ENCODE data around the gene ADGRL1. TPM values are rescaled to one million over a fixed set of nuclear protein-coding genes. Genes with fewer than 3 reads are reported as not detected.

ADGRL1 gene
- total and polyA plus RNA-seq, 2 donors (not counting 1 experiment from before 2014, with no cell fraction given): 0.64 to 1.8 TPM

DNA sequence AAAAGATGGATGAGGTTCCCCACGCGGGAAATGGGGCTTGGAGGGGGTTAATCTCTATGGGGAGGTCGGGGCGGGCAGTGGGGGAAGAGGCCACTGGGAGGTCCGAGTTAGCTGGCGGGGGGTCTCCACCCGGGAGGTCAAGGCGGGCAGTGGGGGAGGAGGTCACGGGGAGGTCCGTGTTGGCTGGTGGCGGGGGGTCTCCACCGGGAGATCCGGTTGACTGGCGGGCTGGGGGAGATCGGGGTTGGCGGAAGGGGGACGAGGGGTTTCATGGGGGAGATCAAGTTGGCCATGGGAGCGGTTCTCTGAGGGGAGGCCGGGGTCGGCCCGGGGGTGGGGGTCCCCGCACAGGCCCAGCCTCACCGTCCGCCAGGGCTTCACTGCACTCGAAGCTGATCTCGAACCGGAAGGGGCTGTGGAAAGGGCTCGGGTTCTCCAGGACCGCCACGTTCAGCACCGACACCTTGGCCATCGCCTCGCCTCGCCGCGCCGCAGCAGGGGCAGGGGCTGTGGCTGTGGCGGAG is 69.9 kb downstream of the ADGRL1 start:
- H3K4me1 Mint-ChIP-seq: peaks cover 18% of the 10 kb centered on the region
- H3K9me3 ChIP-seq (ENCODE audit: control extremely low read depth in 1 of 3, control insufficient read depth in 2 of 3, insufficient read depth in 1 of 3, low read length in 2 of 3): no peaks in the 10 kb centered on the region
- peak overlapping the region; percentile 88 for H2AFZ ChIP-seq (ENCODE audit: insufficient read depth, low read depth, low read length, poor library complexity, severe bottlenecking)
- intact Hi-C loops (cut with micrococcal nuclease): loop anchor here (1.0 to 5.0 kb wide), 13 partner anchors 19 to 985 kb away; partner anchors contain the start of genes ADGRL1, IER2, PRKACA and SAMD1
- H4K20me1 ChIP-seq (ENCODE audit: control insufficient read depth, insufficient read depth, low read length, poor library complexity, severe bottlenecking): no peaks in the 10 kb centered on the region
- ChIA-PET CTCF (interaction anchor here (0.6 to 5.3 kb wide), 38 partner anchors 10 to 554 kb away, joined by 3 to 51 read pairs (median 4); partner anchors contain the start of genes DNAJB1, IL27RA, MISP3 and PRKACA), POLR2A (interaction anchor here (0.6 to 1.5 kb wide), 13 partner anchors 10 to 344 kb away, joined by 3 to 6 read pairs (median 3); partner anchors contain the start of genes PRKACA and RFX1)
- peak overlapping the region; percentile 54 to 79 for H3K27ac ChIP-seq (ENCODE audit: low read length in 2 of 2)
- H3K9me3 Mint-ChIP-seq (ENCODE audit: insufficient read depth): no peaks in the 10 kb centered on the region
- H3K27ac Mint-ChIP-seq: peak overlapping the region; percentile 92
- peak overlapping the region; percentile 88 for H3K4me3 Mint-ChIP-seq
- peak overlapping the region; percentile 94 for H3K4me2 ChIP-seq (replicated peaks; ENCODE audit: low read depth, low read length, poor library complexity, severe bottlenecking)
- peak overlapping the region; percentile 21 to 77 (median 69) for H3K4me3 ChIP-seq (ENCODE audit: control extremely low read depth in 1 of 5, extremely low read depth in 1 of 5, insufficient read depth in 1 of 5, low read depth in 2 of 5, low read length in 4 of 5)
- peaks cover 36% of the 10 kb centered on the region for H3K79me2 ChIP-seq (ENCODE audit: control insufficient read depth, insufficient read depth, low read length)
- ATAC-seq (ENCODE audit: low read depth): no peak
- no peak for DNase-seq
- no peaks in the 10 kb centered on the region for H3K36me3 ChIP-seq (replicated peaks in 1 of 2; ENCODE audit: control extremely low read depth in 1 of 2, control insufficient read depth in 1 of 2, extremely low read depth in 1 of 2, insufficient read depth in 2 of 2, low read length in 1 of 2)
- no peaks in the 10 kb centered on the region for H3K27me3 ChIP-seq (replicated peaks in 1 of 4; ENCODE audit: control extremely low read depth in 1 of 4, control insufficient read depth in 3 of 4, insufficient read depth in 4 of 4, low read length in 3 of 4)
- H3K4me1 ChIP-seq (ENCODE audit: control insufficient read depth in 2 of 2, insufficient read depth in 2 of 2, low read length in 2 of 2): peaks cover 9 to 23% of the 10 kb centered on the region in 2 donors
- H3K27me3 Mint-ChIP-seq: no peaks in the 10 kb centered on the region
- 1% methylated on average over 38 of the region's 38 CpGs for WGBS (ENCODE audit: insufficient coverage)
- TF ChIP-seq EZH2 (IDR thresholded peaks at IDR 0.05; ENCODE audit: borderline replicate concordance, insufficient read depth, low read depth, low read length, poor library complexity, severe bottlenecking): no peak
- TF ChIP-seq, protein P1, sequence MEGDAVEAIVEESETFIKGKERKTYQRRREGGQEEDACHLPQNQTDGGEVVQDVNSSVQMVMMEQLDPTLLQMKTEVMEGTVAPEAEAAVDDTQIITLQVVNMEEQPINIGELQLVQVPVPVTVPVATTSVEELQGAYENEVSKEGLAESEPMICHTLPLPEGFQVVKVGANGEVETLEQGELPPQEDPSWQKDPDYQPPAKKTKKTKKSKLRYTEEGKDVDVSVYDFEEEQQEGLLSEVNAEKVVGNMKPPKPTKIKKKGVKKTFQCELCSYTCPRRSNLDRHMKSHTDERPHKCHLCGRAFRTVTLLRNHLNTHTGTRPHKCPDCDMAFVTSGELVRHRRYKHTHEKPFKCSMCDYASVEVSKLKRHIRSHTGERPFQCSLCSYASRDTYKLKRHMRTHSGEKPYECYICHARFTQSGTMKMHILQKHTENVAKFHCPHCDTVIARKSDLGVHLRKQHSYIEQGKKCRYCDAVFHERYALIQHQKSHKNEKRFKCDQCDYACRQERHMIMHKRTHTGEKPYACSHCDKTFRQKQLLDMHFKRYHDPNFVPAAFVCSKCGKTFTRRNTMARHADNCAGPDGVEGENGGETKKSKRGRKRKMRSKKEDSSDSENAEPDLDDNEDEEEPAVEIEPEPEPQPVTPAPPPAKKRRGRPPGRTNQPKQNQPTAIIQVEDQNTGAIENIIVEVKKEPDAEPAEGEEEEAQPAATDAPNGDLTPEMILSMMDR (IDR thresholded peaks at IDR 0.05): no peak
- H3K9ac ChIP-seq (ENCODE audit: low read length): peak overlapping the region; percentile 91

DNA sequence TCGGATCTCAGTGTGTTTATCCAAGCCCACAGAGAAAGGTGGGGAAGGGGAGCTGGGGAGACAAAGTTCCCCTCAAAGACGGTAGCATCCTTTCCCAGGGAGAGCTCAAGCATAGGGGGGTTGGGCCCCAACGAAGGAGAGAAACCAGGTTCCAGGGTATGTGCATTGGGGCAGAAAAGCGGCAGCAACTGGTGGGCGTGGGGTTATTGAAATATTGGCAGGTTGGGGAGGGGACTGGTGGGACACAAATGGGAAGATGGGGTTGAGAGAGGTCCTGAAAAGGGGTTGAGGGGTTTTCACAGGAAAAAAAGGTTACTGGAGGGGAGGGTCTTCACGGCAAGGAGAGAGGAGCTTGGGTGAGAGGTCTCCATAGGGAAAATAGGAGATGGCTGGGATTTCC is 70.6 kb downstream of the ADGRL1 start:
- no peaks in the 10 kb centered on the region for H4K20me1 ChIP-seq (ENCODE audit: control insufficient read depth, insufficient read depth, low read length, poor library complexity, severe bottlenecking)
- peak overlapping the region in 1 of 5 experiments; percentile 73 for H3K4me3 ChIP-seq (ENCODE audit: control extremely low read depth in 1 of 5, extremely low read depth in 1 of 5, insufficient read depth in 1 of 5, low read depth in 2 of 5, low read length in 4 of 5)
- H2AFZ ChIP-seq (ENCODE audit: insufficient read depth, low read depth, low read length, poor library complexity, severe bottlenecking): peak overlapping the region; percentile 88
- DNase-seq (no peak), ATAC-seq (ENCODE audit: low read depth) (no peak)
- WGBS (ENCODE audit: insufficient coverage): 40% methylated on average over 6 of the region's 6 CpGs
- intact Hi-C loops (cut with micrococcal nuclease): loop anchor here (5.0 kb wide), 1 partner anchor 232 kb away; no protein-coding TSS in a partner anchor
- H3K9me3 ChIP-seq (ENCODE audit: control extremely low read depth in 1 of 3, control insufficient read depth in 2 of 3, insufficient read depth in 1 of 3, low read length in 2 of 3): no peaks in the 10 kb centered on the region
- POLR2A ChIA-PET: interaction anchor here (0.6 to 0.8 kb wide), 4 partner anchors 31 to 276 kb away, joined by 3 to 6 read pairs (median 4); no protein-coding TSS in a partner anchor
- TF ChIP-seq, protein P1 (IDR thresholded peaks at IDR 0.05): no peak
- no peak for TF ChIP-seq EZH2 (IDR thresholded peaks at IDR 0.05; ENCODE audit: borderline replicate concordance, insufficient read depth, low read depth, low read length, poor library complexity, severe bottlenecking)
- H3K27ac ChIP-seq (ENCODE audit: low read length in 2 of 2): no peak overlapping the region
- H3K27me3 ChIP-seq (replicated peaks in 1 of 4; ENCODE audit: control extremely low read depth in 1 of 4, control insufficient read depth in 3 of 4, insufficient read depth in 4 of 4, low read length in 3 of 4): no peaks in the 10 kb centered on the region
- H3K9ac ChIP-seq (ENCODE audit: low read length): no peak overlapping the region
- H3K36me3 ChIP-seq (replicated peaks in 1 of 2; ENCODE audit: control extremely low read depth in 1 of 2, control insufficient read depth in 1 of 2, extremely low read depth in 1 of 2, insufficient read depth in 2 of 2, low read length in 1 of 2): no peaks in the 10 kb centered on the region
- Mint-ChIP-seq H3K4me3 (peak overlapping the region; percentile 81), H3K4me1 (peaks cover 18% of the 10 kb centered on the region), H3K27ac (peak overlapping the region; percentile 65), H3K9me3 (ENCODE audit: insufficient read depth) (no peaks in the 10 kb centered on the region), H3K27me3 (no peaks in the 10 kb centered on the region)
- peaks cover 9 to 23% of the 10 kb centered on the region in 2 donors for H3K4me1 ChIP-seq (ENCODE audit: control insufficient read depth in 2 of 2, insufficient read depth in 2 of 2, low read length in 2 of 2)
- H3K4me2 ChIP-seq (replicated peaks; ENCODE audit: low read depth, low read length, poor library complexity, severe bottlenecking): peak overlapping the region; percentile 94
- peaks cover 34% of the 10 kb centered on the region for H3K79me2 ChIP-seq (ENCODE audit: control insufficient read depth, insufficient read depth, low read length)
- CTCF ChIA-PET: interaction anchor here (0.6 to 5.3 kb wide), 9 partner anchors 32 to 438 kb away, joined by 3 to 51 read pairs (median 6); partner anchors contain the start of gene MISP3

Measured in B cell (primary cell).